ENCODE results near the gene RNF166. TPM values are rescaled to one million over a fixed set of nuclear protein-coding genes. Genes with fewer than 3 reads are reported as not detected.

Gene RNF166
- polyA plus RNA-seq, 3 donors: 99.3 to 255 (median 120) TPM

GRCh38 chr16:88672776-88673175 is 33.4 kb downstream of the RNF166 start:
- Mint-ChIP-seq H3K27me3 (ENCODE audit: low read depth in 3 of 3) (peaks cover 0 to 5% (median 2%) of the 10 kb centered on the region in 3 donors), H3K9me3 (peaks cover 0 to 2% (median 0%) of the 10 kb centered on the region in 7 donors), H3K4me1 (no peaks in the 10 kb centered on the region), H3K36me3 (peaks cover 15 to 40% of the 10 kb centered on the region in 2 donors), H3K4me3 (no peak overlapping the region), H3K27ac (no peak overlapping the region)
- Histone ChIP-seq H3K4me1 (ENCODE audit: control insufficient read depth in 1 of 2, insufficient read depth in 2 of 2, low read length in 2 of 2) (no peaks in the 10 kb centered on the region), H3K27ac (ENCODE audit: low read depth in 1 of 2, low read length in 2 of 2) (no peak overlapping the region), H3K36me3 (replicated peaks in 1 of 2; ENCODE audit: control insufficient read depth in 1 of 2, insufficient read depth in 2 of 2, low read length in 2 of 2) (peaks cover 15 to 22% of the 10 kb centered on the region in 2 donors), H4K20me1 (ENCODE audit: insufficient read depth, low read length) (peaks cover 7% of the 10 kb centered on the region), H3K27me3 (ENCODE audit: control insufficient read depth in 2 of 2, insufficient read depth in 2 of 2, low read length in 2 of 2) (no peaks in the 10 kb centered on the region), H3K79me2 (ENCODE audit: insufficient read depth, low read length) (no peaks in the 10 kb centered on the region), H3K9me3 (replicated peaks in 1 of 2; ENCODE audit: control insufficient read depth in 1 of 2, insufficient read depth in 1 of 2, low read length in 2 of 2) (no peaks in the 10 kb centered on the region), H3K4me3 (replicated peaks in 1 of 3; ENCODE audit: low read depth in 2 of 3, low read length in 3 of 3) (no peak overlapping the region), H2AFZ (ENCODE audit: insufficient read depth, low read depth, low read length, poor library complexity, severe bottlenecking) (no peak overlapping the region), H3K4me2 (replicated peaks; ENCODE audit: extremely low read depth, low read length, poor library complexity, severe bottlenecking) (no peak overlapping the region), H3K9ac (ENCODE audit: insufficient read depth, low read length, poor library complexity, severe bottlenecking) (no peak overlapping the region)
- no peak for TF ChIP-seq CTCF (IDR thresholded peaks at IDR 0.05)
- WGBS (ENCODE audit: insufficient coverage): 71% methylated on average over 10 of the region's 11 CpGs
- intact Hi-C loops (cut with micrococcal nuclease): no loop called here
- no peak for DNase-seq

- H3K9ac ChIP-seq (ENCODE audit: insufficient read depth, low read length, poor library complexity, severe bottlenecking): no peak overlapping the region
- no peaks in the 10 kb centered on the region for H3K79me2 ChIP-seq (ENCODE audit: insufficient read depth, low read length)
- peaks cover 0 to 5% (median 2%) of the 10 kb centered on the region in 3 donors for H3K27me3 Mint-ChIP-seq (ENCODE audit: low read depth in 3 of 3)
- H3K27me3 ChIP-seq (ENCODE audit: control insufficient read depth in 2 of 2, insufficient read depth in 2 of 2, low read length in 2 of 2): no peaks in the 10 kb centered on the region
- intact Hi-C loops (cut with micrococcal nuclease): no loop called here
- H3K9me3 Mint-ChIP-seq: peaks cover 0 to 2% (median 0%) of the 10 kb centered on the region in 7 donors
- H3K4me2 ChIP-seq (replicated peaks; ENCODE audit: extremely low read depth, low read length, poor library complexity, severe bottlenecking): no peak overlapping the region
- H3K4me3 Mint-ChIP-seq: no peak overlapping the region
- 93% methylated on average over 21 of the region's 23 CpGs for WGBS (ENCODE audit: insufficient coverage)
- no peak overlapping the region for H3K27ac ChIP-seq (ENCODE audit: low read depth in 1 of 2, low read length in 2 of 2)
- DNase-seq: no peak
- peaks cover 7% of the 10 kb centered on the region for H4K20me1 ChIP-seq (ENCODE audit: insufficient read depth, low read length)
- no peaks in the 10 kb centered on the region for H3K4me1 Mint-ChIP-seq
- no peak overlapping the region for H3K4me3 ChIP-seq (replicated peaks in 1 of 3; ENCODE audit: low read depth in 2 of 3, low read length in 3 of 3)
- H3K9me3 ChIP-seq (replicated peaks in 1 of 2; ENCODE audit: control insufficient read depth in 1 of 2, insufficient read depth in 1 of 2, low read length in 2 of 2): no peaks in the 10 kb centered on the region
- H3K36me3 Mint-ChIP-seq: peaks cover 7 to 32% of the 10 kb centered on the region in 2 donors
- H2AFZ ChIP-seq (ENCODE audit: insufficient read depth, low read depth, low read length, poor library complexity, severe bottlenecking): no peak overlapping the region
- no peaks in the 10 kb centered on the region for H3K4me1 ChIP-seq (ENCODE audit: control insufficient read depth in 1 of 2, insufficient read depth in 2 of 2, low read length in 2 of 2)
- H3K27ac Mint-ChIP-seq: no peak overlapping the region
- peaks cover 5 to 12% of the 10 kb centered on the region in 2 donors for H3K36me3 ChIP-seq (replicated peaks in 1 of 2; ENCODE audit: control insufficient read depth in 1 of 2, insufficient read depth in 2 of 2, low read length in 2 of 2)
- no peak for TF ChIP-seq CTCF (IDR thresholded peaks at IDR 0.05)
These were observed 34.4 kb downstream of the RNF166 start for GRCh38 chr16:88671806-88672205.

Measured in CD14-positive monocyte (primary cell).